Measurements from ENCODE around the gene ROS1.
"Not testable (repeated sequence)": the region's sequence is repeated elsewhere in the genome, so short reads cannot be mapped to it uniquely, and the experiment has no call there.

ROS1 gene

DNA sequence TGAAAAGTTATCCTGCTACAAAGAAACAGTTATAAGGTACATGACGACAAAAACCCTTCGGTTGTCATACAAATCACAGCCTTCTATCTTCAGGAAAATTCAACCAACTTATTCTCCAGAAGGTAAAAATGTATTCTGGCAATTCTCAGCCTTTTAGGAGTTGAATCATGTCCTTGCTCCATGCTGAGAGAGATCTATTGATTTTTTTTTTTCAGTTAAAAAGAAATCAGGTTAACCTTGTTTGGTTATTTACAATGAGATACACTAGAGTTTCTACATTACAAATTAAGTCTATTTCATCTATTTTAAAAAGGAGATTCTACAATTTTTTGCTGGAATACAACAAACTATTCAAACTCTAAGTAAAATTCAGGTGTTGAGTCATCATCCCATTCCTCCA lies 45.4 kb downstream of the ROS1 start:
- DNase-seq (ENCODE audit: low spot score): no peak

DNA sequence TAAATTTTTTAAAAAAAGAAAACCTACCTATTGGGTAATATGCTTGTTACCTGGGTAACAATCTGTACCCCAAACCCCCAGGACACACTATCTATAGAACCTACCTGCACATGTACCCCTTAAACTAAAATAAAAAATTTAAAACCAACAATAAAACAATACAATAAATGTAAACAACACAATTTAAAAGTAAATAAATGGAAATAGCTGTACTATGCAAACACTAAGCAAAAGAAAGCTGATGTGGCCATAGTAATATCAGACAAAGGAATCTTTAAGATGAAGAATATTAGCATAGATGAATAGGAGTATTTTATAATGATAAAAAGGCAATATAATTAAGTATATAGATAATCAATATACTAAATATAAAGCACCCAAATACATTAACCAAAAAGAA lies 50.3 kb downstream of the ROS1 start:
- no peak for DNase-seq (ENCODE audit: low spot score)

DNA sequence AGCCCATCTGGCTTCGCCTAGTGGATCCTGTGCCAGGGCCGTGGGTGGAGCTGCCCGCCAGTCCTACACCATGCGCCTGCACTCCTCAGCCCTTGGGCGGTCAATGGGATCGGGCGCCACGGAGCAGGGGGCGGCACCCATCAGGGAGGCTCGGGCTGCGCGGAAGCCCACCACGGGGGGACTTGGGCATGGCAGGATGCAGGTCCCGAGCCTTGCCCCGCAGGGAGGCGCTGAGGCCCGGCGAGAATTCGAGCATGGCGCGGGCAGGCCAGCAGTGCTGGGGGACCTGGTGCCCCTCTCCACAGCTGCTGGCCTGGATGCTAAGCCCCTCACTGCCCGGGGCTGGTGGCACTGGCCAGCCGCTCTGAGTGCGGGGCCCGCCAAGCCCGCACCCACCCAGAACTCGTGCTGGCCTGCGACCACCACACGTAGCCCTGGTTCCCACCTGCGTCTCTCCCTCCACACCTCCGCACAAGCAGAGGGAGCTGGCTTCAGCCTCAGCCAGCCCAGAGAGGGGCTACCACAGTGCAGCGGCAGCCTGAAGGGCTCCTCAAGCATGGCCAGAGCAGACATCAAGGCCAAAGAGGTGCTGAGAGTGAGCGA lies 52.4 kb downstream of the ROS1 start:
- no peak for DNase-seq (ENCODE audit: low spot score)

DNA sequence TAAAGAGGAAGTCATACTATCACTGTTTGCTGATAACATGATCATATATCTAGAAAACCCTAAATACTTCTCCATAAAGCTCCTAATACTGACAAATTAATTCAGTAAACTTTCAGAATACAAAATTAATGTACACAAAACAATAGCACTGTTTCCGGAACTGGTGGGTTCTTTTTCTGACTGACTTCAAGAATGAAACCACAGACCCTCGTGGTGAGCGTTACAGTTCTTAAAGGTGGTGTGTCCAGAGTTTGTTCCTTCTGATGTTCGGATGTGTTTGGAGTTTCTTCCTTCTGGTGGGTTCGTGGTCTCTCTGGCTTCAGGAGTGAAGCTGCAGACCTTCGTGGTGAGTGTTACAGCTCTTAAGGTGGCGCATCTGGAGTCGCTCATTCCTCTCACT lies 53.5 kb downstream of the ROS1 start:
- DNase-seq (ENCODE audit: low spot score): not testable (repeated sequence)

DNA sequence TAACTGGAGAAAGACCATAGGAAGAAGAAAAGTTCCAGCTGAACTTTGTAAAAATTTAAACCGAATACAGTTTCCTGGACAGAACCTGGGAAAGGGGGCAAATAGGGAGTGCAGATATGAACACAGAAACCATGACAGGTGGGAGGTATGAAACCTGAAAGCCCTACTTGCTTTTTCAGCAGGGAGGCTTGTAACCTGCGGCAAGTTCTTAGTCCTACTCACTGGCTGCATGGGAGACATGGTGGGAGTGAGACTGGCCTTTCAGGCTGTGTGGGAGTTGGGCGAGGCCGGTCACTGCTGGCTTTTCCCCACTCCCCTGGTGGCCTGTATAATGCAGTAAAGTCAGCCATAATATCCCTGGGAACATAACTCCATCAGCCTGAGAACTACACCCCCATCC lies 54.2 kb downstream of the ROS1 start:
- no peak for DNase-seq (ENCODE audit: low spot score)

DNA sequence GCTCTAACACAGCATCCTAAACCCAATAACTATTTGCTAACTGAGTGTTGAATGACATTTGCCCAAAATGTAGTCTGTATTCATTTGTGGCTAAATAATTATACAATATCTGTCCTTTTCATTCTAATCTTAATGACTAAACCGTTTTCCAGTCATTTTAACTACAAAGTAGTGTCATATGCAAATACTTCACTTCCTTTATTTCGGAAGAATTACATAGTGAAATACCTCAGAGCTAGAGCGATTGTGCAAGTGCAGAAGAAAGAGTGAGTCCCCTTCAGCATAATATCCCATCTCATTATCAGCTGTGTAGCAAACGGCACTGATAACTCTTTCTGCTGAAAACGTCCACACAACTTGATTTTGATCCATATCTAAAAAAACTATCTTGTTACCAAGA lies 66.2 kb downstream of the ROS1 start:
- no peak for DNase-seq (ENCODE audit: low spot score)

DNA sequence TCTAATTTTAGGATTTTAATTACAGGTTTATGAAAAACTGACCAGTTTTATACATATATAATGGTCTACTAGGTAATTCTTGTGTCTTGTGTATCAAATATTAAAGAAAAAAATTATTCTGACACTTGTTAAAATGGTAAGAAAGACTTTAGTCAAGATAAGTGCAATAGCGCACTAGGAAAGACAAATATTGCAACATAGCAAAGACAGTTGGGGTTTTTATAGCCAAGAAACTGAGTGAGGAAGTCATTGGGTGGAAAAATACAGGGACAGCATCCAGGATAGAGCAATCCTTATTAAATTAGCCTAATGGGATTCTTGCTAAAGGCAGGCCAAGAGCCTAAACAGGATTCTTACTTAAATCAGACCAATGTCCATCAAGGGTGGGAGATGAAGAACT lies 71.1 kb downstream of the ROS1 start:
- no peak for DNase-seq (ENCODE audit: low spot score)

DNA sequence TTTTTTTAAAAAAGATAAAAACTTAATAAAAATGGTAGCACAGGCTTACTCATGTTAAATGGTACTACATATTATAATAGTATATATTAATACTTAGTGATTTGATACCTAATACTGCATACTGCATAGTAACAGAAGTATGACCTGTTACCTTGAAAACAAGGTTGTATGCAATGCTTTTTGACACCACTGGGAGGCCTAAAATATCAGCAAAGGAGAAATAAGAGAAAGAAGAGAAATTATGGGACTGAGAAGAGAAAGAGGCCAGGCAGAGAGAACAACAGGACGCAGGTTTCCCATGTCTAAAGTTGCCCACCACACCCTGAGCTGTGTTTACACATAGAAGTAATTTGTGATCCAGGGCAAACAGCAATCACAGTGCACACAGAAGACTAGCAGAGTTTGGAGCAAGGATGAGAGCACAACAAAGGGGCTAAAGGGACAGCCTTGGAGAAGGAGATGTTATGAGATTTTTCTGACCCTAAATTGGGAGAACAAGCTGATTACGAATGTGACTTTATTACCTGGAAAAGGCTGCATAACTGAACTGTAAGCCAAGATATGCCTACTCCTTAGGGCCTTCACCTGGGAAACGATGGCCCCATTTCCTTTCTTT lies 73.2 kb downstream of the ROS1 start:
- DNase-seq (ENCODE audit: low spot score): no peak

DNA sequence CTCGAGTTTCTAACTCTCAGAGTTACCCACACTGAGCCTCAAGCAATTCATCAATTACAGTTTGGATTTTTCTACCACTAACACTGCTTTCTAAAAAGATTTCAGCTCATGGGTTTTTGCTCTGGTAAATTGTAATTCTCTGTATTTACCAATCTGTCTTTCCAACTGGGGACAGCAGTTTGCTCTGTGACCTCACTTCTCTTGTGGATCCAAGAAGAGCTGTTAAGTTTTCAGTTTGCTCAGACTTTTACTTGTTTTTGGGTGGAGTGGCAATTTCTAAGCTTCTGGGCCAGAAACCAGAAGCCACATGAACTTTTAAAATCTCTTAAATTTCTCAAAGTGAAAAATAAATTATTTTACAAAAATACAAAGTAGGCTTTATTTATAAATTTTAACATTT lies 74.2 kb downstream of the ROS1 start:
- no peak for DNase-seq (ENCODE audit: low spot score)

DNA sequence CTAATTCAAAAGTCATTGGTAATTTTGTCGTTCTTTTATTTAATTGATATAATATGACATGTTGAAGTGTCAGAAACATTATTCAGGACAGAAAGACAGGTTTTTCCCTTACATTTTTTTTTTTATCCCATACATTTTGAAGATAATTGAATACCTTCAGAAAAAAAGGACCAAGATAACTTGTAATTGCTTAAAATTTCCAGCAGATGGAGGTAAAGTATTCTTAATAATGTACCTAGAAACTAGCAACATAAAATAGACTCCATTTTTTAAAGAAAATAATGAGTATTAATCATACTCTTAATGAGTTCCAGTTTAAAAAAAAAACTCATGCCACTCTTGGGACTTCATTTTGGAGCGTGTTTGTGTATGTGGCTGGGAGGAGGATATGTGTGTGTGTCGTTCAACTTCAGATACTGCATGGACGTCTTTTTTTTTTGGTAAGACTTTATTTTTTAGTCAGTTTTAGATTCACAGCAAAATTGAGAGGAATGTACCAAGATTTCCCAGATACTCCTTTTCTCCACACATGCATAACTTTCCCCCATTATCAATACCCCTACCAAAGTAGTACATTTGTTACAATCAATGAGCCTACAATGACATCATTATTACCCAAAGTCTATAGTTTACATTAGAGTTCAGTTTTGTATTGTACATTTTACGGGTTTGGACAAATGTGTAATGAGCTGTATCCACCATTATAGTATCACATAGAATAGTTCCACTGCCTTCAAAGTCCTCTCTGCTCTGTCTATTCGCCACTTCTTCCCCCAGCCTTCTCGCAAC lies 79.4 kb downstream of the ROS1 start:
- DNase-seq (ENCODE audit: low spot score): no peak

DNA sequence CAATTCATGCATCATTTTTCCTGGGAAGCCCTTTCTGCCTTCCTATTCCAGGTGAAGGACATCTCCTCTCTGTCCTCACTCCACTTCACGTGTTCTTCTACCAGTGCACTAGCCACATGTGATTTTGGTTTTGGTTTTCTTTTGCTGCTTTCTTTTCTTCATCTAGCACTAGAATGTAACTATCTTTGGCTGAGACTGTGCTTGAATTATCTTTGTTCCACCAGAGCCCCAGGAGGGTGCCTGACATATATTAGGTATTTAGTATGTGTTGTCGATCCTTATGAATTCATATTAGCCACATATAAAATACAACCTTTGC lies 80.5 kb downstream of the ROS1 start:
- no peak for DNase-seq (ENCODE audit: low spot score)

DNA sequence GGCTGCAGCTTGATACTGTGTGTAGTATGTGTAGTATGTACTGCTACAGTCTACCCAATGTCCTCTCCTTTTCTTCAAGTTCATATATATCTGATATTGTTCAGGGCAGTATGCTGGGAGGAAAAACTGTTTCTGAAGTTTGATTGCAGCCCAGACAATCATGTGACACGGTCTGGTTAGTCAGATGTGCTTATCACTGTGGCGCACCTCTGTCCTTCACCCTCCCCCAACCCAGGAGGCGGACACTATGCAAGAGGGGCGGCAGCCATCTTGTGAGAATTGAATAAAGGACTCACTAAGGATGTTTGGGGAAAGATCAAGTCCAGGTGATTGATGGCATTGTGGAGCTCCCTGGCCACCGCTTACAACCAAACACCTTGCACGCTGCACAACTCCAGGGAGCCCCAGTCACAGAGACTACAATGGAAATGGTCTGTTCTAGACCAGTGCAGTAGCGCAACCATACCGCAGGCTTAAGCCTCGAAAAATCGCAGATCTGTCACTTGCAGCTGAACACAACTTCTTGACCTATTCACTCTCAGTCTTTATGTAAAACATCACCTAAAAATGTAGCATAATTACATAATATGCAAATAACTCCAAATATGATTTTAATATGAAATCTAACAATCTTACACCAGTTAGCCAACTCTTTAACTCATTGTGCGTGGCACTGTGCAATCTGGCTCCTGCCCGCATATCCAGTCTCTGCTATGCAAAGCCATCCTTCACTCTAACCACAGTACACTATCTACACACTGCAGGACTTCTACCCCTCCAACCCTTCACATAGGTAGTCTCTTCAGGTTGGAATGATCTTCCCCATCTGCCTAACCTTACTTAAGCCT lies 81.1 kb downstream of the ROS1 start:
- no peak for DNase-seq (ENCODE audit: low spot score)

DNA sequence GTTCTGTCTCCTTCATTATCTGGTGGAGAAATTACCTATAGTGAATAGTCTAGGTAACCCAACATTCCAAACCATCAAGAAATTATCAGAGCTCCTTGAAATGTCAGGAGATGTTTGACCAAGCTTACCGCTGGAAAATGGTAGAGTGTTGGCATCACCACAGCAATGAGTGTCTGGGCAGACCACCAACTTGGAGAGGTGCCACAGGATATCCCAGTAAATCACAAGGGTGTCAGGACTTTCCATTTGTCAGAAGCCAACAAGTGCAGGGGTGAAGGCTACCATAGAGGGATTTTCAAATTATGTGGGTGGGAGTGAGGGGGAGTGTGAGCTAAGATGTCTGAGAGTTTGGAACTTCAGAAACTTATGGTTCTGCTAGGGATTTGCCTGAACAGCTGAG lies 87.2 kb downstream of the ROS1 start:
- DNase-seq (ENCODE audit: low spot score): no peak

DNA sequence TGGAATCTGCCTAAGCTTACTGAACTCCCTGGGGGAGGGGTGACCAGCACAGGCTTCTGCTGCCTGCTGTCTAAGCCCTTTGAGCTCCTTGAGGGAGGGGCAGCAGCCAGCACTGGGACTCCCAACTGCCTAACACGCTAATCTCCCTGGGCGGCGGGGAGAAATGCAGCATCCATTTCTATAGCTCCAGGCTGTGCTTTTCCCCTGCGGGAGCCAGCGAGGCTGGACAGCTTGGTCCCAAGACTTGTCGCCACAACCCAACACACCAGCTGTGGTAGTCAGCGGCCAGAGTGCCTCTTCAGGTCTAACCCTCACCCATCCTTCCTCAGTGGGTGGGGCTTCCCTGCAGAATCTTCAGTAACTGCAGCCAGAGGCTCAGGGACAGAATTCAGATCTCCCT lies 95.8 kb downstream of the ROS1 start:
- DNase-seq (ENCODE audit: low spot score): no peak

DNA sequence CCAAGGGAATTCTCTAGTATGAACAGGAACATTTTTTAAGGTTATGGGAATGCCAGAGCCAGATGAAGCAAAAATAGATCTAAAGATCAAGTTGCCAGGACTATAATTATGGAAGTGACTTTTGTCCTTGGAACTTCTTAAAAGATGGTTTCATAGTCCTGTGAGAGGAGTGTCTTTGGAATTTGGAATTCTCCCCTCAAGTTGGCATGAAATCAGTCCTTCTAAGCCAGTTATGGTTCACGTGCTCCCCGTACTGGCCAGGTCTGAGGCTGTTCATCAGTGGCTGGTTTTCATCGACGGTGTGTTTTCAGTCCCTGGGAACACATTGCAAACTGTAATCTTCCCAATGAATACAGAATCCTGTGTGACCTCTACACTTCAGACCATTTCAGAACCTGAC lies 97.2 kb downstream of the ROS1 start:
- DNase-seq (ENCODE audit: low spot score): no peak

DNA sequence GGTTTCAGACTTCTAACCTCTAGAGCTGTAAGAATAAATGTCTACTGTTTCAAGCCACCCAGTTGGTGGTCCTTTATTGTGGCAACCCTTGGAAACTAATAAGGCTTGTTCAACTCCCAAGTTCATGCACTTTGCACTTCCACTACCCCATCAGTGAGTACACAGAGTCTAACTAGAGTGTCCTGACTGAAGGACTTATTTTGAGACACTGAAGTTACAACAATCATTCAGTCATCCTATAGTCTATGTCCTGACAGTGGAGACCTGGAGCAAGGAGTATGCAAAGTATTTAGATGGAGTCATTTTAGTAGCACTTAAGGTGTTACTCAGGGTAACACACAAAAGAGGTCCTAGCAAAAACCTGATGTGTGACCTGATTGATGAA lies 97.7 kb downstream of the ROS1 start:
- no peak for DNase-seq (ENCODE audit: low spot score)

DNA sequence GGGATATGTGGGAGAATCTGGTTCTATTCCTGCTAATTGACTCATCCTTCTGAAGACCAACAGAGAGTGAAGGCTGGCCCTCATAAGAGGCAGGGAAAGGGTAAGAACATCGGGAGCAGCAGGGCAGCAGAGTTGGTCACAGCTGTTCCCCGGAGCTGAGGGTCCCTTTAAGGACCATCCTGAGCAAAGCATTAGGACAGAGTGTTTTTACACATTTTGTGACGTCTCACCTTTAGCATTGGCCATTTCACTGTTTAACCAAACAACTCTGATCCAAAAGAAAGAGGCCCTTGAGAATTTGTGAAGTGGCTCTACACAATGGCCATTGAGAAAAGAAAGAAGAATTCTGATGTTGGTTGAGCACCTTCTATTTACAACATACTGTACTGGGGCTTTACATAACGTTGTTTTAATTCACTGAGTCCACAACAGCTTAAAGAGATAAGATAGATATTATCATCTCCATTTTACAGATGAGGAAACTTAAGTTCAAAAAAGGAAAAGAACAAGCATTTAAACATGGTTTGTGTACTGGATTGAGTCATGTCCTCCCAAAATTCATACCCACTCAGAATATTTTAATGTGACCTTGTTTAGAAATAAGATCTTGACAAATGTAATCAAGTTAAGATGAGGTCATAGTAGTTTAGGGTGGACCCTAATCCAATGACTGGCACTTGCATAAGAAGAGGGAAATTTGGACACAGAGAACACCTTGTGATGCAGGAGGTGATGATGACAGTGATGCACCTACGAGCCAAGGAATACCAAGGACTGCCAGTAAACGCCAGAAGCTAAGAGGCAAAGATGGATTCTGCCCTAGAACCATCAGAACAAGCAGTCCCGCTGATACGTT lies 98.4 kb downstream of the ROS1 start:
- DNase-seq (ENCODE audit: low spot score): no peak

DNA sequence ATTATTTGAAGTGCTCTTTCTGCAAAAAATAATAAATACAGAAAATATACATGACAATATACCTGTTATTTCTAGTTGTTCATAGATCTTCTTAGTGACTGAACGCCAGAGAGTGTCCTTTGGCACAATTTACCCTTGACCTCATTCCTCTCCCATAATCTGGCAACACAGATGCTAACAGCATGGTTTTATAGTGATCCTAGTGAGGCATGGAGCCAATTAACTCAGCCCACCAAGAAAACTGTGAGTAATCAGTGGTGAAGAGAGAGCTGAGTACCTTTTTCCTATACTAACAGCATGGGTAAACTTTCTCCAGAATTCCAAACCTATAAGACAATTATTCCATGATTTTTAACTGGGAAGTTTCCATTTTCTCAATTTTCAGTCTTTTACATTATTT lies 99.3 kb downstream of the ROS1 start:
- no peak for DNase-seq (ENCODE audit: low spot score)

DNA sequence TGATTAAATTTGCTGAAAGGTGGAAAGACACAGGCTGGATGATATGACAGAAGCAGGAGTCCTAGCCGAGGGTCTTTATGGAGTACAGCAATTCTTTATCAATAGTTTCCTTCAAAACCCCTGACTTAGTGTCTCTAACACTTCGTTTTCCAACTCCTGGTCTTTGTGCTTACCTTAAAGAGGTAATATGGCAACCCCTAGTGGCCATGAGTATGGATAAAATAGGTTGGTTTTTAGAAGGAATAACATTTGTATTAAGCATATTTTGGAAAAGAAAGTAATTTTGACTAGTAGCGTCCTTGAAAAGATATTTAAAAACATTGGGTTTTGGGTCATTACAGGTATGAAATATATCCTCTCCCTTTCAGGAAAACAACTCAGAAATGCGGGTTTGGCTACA lies 108.5 kb downstream of the ROS1 start:
- no peak for DNase-seq (ENCODE audit: low spot score)

DNA sequence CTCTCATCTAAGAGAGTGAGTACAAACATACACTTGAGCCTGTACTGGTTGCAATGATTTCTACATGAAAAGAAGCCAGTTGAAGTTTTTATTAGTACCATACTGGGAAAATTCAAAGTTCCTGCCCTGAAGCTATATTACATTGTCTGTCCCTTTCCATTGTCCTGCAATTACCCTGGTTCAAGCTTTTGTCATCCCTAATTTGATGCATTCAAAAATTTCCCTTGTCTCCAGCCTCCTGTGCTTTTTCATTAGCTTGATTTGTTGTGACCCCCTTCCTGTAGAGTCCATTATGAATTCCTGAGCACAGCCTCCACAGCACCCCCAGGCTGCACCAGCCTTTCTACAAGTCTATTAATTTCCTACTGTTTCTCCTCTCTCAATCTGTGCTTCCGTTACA lies 114.0 kb downstream of the ROS1 start:
- no peak for DNase-seq (ENCODE audit: low spot score)

DNA sequence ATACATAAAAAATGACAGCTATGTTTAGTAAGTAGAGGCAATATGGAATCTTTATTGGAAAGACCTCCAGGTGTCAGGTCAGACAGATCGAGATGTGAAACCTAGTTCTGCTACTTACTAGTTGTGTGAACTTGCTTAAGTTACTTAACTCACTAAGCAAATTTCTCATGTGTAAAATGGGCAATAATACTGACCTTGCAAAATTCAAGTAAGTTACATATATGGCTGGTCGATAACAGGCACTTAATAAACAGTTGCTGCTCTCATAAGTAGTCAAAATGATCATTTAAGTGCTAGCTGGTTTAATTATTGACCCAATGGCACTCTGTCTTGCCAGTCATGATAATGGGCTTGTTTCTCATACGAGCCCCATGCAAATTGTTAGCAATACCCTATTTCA lies 114.4 kb downstream of the ROS1 start:
- no peak for DNase-seq (ENCODE audit: low spot score)

DNA sequence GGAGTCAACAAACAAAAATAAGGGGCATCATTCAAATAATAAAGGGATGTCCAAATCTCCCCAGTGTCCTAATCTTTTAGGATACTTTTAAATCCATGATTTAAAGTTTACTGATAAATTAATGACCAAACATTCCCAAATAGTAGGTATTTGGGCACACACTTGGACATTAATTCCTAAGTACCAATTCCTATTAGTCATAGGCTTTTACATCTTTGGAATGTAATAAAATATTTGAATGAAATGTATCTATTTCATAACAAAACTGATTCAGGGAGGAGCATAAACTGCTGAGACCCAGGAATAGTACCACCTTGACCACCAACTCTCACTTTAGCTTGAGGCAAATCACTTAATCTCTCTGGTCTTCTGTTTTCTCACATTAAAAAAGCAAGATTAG lies 116.1 kb downstream of the ROS1 start:
- no peak for DNase-seq (ENCODE audit: low spot score)

Measured in Ammon's horn (tissue), 1 donor.